Gastroesophageal sphincter (tissue), 3 donors: ENCODE measurements around the gene TEDC2.
A peak's percentile ranks its signal among the peaks of the same experiment; 100 is the strongest.

ENCODE experiments used
- EP300 ChIP-seq: sonication (generic); formaldehyde crosslinking; IDR thresholded peaks from one replicate; pipeline ENCODE4 v1.6.1; 2017; ENCODE audit warnings: antibody characterized with exemption, mild to moderate bottlenecking
- POLR2A ChIP-seq, 2 donors: fragments of 450-650 bp; IDR thresholded peaks; one replicate each; pipeline ENCODE4 v1.6.1; 2017; ENCODE audit warnings: antibody characterized with exemption in 2 of 2, mild to moderate bottlenecking in 2 of 2, moderate library complexity in 1 of 2
- POLR2AphosphoS5 ChIP-seq: sonication (generic); formaldehyde crosslinking; IDR thresholded peaks from one replicate; pipeline ENCODE4 v1.6.1; 2017; ENCODE audit warnings: antibody characterized with exemption
- TF ChIP-seq, protein P1 (sequence below), 4 experiments: fragments of 200-600 bp in 2 of 4; fragments of 450-650 bp in 2 of 4; sonication (generic) in 1 of 4; IDR thresholded peaks; one replicate each; pipeline ENCODE4 v1.5.1; 2017 to 2019; ENCODE audit warnings: antibody characterized with exemption in 4 of 4, mild to moderate bottlenecking in 2 of 4, moderate library complexity in 2 of 4

- TF ChIP-seq, protein P1, sequence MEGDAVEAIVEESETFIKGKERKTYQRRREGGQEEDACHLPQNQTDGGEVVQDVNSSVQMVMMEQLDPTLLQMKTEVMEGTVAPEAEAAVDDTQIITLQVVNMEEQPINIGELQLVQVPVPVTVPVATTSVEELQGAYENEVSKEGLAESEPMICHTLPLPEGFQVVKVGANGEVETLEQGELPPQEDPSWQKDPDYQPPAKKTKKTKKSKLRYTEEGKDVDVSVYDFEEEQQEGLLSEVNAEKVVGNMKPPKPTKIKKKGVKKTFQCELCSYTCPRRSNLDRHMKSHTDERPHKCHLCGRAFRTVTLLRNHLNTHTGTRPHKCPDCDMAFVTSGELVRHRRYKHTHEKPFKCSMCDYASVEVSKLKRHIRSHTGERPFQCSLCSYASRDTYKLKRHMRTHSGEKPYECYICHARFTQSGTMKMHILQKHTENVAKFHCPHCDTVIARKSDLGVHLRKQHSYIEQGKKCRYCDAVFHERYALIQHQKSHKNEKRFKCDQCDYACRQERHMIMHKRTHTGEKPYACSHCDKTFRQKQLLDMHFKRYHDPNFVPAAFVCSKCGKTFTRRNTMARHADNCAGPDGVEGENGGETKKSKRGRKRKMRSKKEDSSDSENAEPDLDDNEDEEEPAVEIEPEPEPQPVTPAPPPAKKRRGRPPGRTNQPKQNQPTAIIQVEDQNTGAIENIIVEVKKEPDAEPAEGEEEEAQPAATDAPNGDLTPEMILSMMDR (IDR thresholded peaks at IDR 0.05), result no peak
- no peak for TF ChIP-seq EP300
- peak; percentile 22 for TF ChIP-seq POLR2AphosphoS5
- TF ChIP-seq POLR2A (IDR thresholded peaks at IDR 0.05), result no peak
These were observed 51.4 kb downstream of the TEDC2 start for GRCh38 chr16:2511128-2511800.
